Cerebellar nuclear complex (tissue), 1 donor: ENCODE data around the gene BBS1.

Experiments used
- DNase-seq, 2 experiments: peaks; one replicate each; lab custom pipeline; 2025; lab: John Stamatoyannopoulos, UW

BBS1 gene

DNA sequence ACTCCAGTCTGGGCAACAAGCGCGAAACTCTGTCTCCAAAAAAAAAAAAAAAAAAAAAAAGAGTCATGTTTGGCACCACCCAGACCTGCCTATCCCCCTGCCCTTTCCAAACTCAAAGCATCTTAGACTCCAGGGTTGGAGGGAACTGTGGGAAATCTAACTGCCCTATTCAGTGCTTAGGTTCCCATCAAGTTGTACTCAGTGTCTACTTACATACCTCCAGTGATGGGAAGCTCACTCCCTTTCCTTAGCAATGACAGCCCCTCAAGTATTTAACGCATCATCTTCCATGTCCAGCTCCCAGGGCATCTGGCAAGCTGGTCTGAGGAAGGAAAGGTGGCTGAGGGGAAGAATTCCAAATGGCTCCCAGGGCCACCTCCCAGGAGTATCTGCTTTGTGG is 39.3 kb downstream of the BBS1 start:
- DNase-seq = no peak

DNA sequence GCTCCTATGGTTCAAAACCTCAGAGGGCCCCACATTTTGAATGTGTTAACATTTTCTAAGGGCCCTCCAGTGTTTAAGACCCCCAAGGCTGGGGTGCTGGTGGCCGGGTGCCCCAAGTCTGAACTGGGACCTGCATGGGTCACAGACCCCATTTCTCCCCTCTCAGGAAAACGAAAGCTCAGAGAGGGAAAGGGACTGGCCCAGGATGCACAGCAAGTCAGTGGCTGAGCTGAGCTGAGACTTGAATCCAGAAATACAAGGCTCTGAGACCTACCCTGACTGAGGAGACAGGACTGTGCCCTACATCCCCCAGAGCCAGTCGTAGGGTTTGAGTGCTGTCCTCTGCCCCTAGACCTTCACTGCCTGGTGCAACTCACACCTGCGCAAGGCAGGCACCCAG is 40.5 kb downstream of the BBS1 start:
- DNase-seq = no peak

DNA sequence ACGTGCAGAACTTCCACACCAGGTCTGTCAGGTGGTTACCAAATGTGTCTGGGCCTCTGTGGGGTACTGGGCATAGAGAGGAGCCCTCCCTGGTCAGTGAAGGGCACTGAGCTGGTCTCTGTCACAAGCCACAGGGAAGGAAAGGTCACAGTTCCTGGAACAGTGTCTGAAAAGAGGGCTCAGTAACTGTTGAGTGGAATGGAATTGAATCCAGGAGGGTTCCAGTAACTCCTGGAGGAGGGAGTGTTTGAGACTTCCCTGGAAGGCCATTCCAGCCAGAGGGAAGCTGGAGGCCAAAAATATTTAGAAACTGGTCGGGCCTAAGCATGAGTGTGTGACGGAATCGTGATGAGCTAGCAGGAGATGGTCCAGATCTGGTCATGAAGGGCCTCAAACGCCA is 44.2 kb downstream of the BBS1 start:
- DNase-seq = no peak

DNA sequence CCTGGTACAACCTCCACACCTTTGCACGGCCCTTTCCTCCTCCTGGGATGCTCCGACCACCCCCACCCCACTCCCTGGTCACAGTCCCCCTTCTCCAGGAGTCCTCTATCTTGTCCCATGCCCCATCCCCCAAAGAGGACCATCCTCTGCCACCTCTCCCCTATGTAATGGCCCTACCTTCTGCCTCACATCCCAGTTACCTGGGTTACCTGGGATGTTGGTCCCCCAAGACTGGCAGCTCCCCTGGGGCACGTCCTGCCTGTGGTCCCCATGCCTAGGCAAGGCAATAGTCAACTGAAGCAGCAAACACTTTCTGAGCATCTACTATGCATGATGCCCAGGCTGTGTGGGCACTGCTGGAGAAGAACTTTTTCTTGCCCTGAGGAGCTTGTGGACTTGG is 45.0 kb downstream of the BBS1 start:
- no peak for DNase-seq

DNA sequence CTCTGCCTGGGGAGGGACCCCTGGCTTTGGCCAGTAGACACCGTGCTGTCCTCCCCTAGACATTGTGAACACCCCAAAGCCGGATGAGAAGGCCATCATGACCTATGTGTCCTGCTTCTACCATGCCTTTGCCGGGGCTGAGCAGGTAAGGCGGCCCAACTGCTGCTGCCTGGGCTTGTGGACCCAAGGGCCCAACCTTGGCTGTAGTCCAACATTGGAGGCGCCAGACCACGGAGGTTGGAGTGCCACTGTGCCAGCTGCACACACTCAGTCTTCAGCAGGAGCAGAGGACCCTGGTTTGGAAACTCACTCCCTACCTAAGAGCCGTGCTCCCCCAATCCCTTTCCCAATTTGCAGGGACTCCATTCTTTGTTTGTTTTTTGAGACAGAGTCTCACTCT is 45.7 kb downstream of the BBS1 start:
- no peak for DNase-seq

DNA sequence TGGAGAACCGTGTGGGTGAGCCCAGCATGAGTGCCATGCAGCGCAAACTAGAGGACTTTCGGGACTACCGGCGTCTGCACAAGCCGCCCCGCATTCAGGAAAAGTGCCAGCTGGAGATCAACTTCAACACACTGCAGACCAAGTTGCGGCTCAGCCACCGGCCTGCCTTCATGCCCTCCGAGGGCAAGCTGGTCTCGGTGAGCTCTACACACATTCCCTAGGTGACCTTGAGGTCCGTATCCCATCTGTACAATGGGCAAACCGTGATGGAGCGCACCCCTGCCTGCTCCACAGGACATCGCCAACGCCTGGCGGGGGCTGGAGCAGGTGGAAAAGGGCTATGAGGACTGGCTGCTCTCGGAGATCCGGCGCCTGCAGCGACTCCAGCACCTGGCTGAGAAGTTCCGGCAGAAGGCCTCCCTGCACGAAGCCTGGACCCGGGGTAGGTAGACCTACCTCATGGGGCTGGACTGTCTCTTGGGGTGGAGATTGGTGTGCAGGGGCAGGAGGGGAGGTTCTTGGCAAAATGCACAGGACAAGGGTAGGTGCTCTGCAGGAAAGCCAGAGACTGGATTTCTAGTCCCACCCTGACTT is 47.4 kb downstream of the BBS1 start:
- no peak for DNase-seq

DNA sequence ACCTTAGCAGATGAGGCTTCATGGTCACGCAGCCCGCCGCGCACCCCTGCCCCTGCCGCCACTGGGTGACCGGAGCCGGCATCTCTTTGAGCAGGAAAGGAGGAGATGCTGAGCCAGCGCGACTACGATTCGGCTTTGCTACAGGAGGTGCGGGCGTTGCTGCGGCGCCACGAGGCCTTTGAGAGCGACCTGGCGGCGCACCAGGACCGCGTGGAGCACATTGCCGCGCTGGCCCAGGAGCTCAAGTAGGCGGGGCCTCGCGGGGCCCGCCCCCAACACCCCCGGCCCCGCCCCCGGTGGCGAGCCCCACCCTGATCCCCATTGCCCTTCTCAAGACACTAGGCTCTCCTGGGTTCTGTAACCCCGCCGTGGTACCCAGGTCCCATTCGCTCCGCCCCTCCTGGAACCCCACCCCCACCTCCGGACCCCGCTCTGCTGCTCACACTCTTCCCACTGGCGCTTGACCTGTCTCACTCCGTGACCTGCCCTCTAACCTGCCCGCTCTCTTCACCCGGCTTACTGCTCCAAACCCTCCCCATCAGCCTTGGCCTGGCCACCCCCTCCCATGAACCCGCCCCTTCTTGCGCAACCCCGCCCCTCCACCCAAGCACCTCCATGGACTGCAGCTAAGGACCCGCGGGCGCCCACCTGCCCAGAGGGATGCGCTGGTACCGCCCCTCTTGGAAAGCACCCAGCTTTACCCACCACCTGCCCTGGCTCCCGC is 48.9 kb downstream of the BBS1 start:
- DNase-seq = no peak

DNA sequence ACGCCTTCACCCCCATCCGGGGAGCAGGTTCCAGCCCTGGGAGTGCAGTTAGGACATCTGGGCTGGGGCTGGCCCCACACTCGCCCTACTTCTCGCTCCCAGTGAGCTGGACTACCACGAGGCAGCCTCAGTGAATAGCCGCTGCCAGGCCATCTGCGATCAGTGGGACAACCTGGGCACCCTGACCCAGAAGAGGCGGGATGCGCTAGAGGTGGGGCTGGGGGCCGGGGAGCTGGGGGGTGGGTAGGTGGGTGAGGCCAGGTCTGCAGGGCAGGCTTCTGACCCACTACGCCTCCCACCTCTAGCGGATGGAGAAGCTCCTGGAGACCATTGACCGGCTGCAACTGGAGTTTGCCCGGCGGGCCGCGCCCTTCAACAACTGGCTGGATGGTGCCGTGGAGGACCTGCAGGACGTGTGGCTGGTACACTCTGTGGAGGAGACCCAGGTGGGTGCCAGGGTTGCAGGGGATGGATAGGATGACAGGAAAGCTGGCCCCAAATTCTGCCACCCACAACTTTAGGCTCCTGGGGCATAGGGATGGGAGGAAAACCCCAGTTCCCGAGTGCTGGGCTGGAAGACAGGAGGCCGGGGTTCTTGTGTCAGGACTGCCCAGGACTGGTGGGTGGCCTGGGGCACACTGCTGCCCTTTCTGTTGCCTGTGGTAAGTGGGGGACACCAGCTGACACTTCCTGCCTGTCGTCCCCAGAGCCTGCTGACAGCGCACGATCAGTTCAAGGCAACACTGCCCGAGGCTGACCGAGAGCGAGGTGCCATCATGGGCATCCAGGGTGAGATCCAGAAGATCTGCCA is 49.6 kb downstream of the BBS1 start:
- DNase-seq = no peak

DNA sequence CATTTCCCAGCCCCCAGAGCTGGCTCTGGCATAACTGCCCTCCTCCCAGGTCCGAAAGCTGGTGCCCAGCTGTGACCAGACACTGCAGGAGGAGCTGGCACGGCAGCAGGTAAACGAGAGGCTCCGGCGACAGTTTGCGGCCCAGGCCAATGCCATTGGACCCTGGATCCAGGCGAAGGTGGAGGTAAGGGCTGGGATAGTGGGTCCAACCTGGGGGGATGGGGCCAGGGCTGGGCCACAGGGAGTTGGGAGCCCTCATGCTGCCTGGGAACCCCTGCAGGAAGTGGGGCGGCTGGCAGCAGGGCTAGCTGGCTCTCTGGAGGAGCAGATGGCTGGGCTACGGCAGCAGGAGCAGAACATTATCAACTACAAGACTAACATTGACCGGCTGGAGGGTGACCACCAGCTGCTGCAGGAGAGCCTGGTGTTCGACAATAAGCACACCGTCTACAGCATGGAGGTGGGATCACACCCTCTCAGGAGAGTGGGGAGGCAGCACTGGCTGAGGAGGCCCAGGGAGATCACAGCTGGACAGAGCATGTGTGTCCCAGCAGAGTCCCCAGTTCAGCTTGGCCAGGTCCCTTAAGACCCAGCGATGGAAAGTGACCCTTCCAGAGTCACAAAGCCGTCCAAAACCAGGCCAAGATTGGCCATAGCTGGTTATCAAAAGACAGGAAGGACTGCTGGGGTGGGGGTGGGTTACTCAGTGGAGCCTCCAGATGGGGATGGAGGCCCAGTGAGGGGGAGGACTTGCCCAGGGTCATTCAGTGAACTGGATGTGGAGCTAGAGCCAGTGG is 50.9 kb downstream of the BBS1 start:
- DNase-seq = no peak

DNA sequence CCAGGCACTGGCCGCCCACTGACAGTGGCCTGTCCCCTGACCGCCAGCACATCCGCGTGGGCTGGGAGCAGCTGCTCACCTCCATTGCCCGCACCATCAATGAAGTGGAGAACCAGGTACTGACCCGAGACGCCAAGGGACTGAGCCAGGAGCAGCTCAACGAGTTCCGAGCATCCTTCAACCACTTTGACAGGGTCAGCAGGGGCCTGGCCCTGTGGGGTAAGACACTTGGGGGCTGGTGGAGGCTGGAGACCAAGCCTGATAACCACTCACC is 51.5 kb downstream of the BBS1 start:
- no peak for DNase-seq

DNA sequence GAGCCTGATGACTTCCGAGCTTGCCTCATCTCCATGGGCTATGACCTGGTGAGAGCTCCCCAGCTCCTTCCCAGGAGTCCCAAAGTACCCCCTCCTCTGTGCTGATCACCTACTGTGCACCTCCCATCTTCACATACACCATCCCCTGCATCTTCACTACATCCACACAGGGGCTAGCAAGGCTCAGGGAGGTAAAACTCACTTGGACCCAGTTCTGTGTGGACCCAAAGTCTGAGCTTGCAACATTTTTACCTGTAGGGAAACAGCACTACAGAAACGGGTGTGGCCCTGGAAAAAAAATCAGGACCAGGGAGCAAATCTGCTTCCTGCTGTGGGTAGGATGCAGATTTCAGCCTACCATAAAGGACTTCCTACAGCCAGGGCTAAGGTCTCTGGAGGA is 51.8 kb downstream of the BBS1 start:
- no peak for DNase-seq

DNA sequence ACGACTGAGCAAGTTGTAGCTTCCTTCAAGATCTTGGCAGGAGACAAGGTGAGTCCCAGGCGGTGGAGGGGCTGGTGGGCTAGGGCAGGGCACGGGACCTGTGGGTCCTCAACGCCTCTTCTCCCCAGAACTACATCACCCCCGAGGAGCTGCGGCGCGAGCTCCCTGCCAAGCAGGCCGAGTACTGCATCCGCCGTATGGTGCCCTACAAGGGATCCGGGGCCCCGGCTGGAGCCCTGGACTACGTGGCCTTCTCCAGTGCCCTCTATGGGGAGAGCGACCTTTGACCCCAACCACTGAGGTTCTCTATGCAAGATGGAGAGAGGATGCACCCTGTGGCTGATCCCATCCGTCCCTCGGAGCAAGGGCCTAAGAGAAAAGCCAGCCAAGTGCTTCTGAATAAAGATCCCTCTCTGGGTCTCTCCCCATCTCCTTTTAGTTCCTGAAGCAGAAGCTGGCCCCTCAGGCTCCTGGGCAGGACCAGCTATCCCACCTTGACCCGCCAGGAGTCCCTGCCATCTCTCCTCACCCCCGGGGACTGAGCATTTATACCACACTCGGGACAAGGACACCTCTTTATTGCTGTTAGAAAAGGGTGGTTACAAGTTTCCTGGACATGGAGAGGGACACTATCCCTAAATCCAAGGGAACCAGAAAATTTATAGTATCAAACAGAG is 52.6 kb downstream of the BBS1 start:
- no peak for DNase-seq

DNA sequence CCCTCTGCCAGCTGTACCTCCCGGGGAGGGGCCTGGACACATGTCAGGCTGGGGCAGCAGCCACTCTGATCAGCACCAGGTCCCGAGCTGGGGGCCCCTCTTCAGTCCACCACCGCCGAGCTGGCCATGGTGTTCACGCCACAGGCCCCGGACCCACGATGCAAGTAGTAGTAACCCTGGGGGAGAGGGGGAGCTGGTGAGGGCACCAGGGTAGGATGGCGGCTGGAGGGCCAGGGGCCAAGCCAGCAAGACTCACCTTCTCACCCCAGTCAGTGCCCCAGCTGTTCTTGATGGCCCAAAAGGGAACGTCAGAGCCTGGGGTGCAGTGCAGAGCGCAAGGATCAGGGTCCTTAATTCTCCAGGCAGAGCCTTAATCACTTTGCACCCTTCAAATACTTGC is 53.4 kb downstream of the BBS1 start:
- no peak for DNase-seq

DNA sequence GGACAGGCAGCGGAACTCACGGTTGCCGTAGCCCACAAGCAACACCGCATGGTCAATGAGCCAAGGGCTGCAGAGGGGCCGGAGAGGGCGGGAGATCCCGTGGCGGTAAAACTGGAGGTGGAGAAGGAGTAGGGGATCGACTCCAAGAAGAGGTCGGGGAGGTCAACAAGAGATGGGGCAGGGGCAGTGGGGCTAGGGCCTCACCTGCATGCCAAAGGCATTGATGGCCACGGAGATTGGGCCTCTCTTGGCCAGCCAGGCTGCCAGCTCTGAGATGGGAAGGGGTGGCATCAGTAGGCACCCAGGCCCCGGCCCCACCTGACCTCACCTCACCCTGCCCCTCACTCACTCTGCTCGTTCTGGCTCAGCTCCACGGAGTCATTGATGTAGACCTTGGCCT is 54.1 kb downstream of the BBS1 start:
- DNase-seq = no peak

DNA sequence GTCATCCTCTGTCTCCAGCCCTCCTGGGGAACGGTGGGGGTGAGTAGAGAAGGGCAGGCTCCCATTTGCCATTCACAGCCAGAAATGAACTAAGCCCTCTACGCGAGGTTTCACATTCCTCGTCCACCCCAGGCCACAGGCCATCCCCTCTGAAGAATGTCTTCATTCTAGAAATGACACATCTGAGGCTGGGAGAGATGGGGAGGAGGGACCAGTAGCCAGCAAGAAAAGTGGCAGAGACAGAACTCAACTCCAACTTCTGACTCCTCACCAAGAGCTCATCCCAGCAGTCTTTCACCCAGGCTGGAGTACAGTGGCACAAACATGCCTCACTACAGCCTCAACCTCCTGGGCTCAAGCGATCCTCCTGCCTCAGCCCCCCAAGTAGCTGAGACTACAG is 54.5 kb downstream of the BBS1 start:
- no peak for DNase-seq

DNA sequence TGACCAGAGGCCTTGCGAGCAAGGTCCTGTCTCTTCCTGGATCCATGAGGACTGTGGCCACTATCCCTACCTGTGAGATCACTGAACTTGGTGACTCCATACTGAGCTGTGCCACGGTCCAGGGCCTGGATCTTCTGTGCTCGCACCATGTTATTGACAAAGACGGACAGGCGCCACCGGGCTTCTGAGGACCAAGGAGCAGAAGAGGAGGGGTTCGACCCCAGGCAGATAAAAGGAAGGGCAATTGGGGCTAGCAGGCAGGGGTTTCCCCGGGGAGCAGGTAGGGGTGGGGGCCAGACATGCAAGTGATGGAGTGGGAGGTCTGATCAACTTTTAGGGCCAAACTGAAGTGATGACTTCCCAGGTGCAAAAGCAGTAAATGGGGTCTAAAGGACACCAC is 55.8 kb downstream of the BBS1 start:
- no peak for DNase-seq

DNA sequence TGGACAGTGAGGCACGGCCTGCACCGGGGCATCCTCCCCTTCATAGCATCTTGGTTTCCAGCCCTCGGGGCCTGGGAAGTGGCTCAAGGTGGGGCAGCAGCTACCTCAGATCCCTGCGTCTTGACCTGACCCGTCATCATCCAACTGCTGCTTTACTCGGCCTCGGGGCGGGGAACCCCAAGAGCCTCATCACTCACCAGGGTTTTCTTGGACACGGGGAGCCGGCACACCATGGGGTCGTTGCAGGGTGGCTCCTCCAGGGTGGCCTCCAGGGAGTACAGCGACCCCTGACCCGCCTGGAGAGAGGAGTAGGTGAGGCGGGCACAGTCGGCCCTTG is 57.3 kb downstream of the BBS1 start:
- no peak for DNase-seq

DNA sequence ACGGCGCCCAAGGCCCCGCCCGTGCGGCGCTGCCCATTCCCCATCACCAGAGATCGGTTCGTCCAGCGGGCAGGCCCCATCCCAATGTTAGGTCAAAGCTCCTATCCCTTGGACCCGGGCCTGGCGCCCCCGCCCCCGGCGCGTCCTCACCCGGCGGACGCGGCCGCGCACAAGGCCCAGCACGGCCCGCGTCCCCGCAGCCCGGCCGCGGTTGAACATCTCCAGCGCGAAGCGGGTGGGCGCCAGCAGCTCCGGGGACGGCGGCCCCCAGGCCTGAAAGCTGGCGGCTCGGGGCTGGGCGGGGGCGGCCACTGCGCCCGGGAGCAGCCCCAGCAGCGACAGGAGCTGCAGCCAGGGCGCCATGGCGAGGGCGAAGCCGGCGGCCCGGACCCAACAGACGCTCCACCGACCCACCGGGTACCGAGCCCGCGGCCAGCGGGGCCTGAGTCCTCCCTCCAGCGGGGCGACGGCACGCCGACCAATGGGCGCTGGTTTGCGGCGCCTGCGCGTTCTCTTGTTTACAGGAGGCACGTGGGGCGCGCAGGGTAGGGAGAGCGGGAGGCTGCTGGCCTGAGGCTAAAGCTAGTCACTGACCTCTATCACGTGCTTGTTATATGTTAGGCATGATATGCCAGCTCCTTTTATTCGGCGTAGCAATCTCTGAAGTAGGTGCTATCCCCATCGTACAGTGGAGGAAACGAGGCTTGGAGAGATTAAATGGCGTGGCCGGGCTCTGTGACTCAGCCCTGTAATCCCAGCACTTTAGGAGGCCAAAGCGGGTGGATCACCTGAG is 57.9 kb downstream of the BBS1 start, which contains the start of gene CTSF:
TSS of gene CTSF (minus strand) at position 483 of the 793 bp plus-strand sequence. CDS start at position 363, 120 bp downstream.
- peak in 1 of 2 experiments; percentile 69 for DNase-seq

DNA sequence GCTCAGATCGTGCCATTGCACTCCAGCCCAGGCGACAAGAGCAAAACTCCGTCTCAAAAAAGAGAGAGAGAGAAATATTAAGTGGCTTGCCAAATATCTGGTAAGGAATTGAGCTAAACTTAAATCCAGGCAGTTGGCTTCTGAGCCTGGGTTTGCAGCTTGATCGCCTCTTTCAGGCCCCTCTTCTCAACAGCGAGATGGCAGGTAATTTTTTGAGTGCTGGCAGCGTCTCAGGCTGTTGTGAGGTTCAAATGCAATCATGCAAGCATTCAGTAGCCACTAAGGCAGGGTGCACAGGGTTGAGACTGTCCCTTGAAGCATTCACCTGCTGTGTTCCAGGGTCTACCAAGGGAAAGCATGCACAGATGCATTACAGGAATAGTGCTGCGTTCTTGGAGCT is 58.6 kb downstream of the BBS1 start:
- no peak for DNase-seq

DNA sequence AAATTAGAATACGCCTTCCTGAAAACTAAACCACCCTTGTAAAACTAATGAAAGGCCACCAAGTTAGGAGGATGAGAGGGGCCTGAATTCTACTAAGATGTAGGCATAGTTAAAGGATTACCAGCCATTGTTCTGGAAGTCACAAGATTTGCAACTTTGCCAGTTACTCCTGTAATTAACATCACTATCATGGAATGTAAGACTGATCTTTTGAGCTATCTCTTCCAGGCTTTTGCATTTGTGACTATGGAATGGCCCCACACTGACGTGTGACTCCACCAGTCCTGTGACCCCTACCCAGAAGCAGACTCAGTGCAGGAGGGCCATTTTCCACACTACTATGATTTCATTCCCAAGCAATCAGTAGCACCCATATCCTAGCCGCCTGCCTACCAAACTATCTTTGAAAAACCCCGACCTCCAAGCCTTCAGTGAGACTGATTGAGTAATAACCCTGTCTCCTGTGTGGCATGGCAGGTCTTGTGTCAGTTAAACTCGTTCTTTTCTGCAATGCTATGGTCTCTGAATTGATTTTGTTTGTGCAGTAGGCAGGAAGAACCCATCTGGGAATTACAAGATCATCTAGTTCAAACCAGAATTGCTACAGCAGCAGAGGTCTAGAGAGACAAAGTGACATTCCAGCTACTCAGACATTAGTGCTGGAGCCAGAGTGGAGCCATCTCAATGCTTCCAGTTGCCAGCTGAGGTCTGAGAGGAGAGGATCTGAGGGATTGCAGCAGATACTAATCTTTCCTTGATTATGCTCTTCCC is 59.8 kb downstream of the BBS1 start:
- no peak for DNase-seq

DNA sequence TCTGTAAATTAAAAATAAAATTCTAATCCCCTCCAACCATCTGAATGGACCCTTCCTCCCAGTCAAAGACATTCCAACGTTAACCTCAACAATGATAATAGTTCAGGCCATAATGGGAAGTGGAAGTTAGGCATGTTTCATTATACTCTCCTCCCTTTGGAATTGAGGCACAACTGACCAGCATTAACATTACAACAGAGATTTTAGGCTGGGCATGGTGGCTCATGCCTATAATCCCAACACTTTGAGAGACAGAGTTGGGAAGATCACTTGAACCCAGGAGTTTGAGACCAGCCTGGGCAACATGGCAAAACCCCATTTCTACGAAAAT is 60.4 kb downstream of the BBS1 start:
- DNase-seq = no peak
